ENCODE results near the gene RARRES2.

- TF ChIP-seq CTCF (IDR thresholded peaks at IDR 0.05; ENCODE audit: insufficient read depth, low read depth, low read length) (no peak), EZH2 (IDR thresholded peaks at IDR 0.05; ENCODE audit: insufficient read depth, low read length) (no peak)
Measured at GRCh38 chr7:150314639-150315239, 26.7 kb downstream of the RARRES2 start.
